GM19239 (cell line): ENCODE results near the gene RRAGD.

Source experiments
- DNase-seq: peaks from one replicate; pipeline ENCODE4 v3.0.0; 2011; ENCODE audit warnings: low spot score; ENCODE audit not compliant: insufficient read length
- FAIRE-seq: peaks from 2 replicates; lab custom pipeline; 2011; peaks lifted over from hg19 to GRCh38; lab: Jason Lieb, UNC

RRAGD gene

DNA sequence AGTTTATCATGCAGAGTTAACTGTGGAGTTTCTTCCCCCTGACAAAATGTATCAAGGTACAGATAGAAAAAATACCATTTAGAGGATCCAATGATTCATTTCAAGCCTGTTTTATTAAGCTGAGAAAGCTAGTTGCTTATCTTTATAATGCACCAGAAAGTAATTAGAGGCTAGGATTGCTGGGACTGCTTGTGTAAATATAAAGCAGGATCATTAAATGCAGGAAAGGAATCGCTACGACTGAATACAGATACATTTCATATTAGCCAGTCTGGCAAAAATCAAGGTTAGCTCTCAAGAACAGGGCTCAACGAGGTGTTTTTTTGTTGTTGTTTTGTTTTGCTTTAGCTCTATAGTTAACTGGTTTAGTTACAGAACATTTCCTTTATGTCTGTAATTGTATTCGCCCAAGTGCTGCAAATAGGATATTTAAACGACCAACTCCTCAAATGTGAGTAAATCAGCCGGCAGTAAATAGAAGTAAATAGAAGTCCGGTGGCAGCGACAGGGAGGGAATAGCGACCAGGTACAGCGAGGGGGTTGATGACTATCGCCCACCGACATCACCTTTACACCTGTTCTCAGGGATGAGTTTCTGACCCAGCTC, 60.3 kb downstream of the RRAGD start:
- DNase-seq, result no peak

GRCh38 chr6:89350281-89350966, 61.6 kb downstream of the RRAGD start:
- DNase-seq (no peak), FAIRE-seq (peak; percentile 95)

More for the DNA sequence above, 60.3 kb downstream of the RRAGD start:
- no peak for FAIRE-seq

DNA sequence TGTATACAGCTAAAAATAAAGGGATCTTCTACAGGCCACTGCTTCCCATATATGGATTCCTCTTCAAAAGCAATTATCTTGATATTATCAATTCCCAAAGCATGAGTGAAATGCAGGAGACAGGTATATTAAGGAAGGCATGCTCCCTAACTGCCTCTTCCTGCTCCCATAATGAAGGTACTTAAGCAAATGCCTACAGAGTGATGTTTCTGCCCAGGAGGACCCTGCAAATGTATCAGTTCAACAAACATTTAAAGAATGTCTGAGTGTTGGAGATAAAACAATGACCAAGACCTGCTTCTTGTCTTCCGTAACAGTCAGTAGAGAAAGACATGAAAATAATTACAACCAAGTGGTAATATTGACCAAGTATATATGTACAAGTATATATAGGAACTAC, 63.7 kb downstream of the RRAGD start:
- no peak for FAIRE-seq

DNA sequence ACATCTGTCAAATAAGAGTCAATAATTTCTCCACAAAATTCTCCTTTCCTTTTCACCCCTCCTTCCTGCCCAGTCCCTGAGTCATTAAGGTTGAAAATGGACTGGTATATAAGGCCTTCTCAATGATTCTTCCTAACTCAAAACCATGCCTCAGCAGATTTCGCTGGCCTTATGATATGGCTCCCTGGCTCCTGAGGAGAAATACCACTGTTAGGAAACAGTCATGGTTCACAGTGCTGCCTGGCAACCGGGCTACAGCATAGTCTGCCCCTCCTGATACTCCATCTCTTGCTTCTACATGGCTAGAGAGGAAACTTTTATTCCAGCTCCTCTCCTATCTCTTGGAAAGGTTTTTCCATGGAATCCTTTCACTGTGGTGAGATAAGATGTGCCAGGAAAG, 64.2 kb downstream of the RRAGD start:
- DNase-seq, result no peak
- FAIRE-seq, result peak; percentile 49

More for the DNA sequence above, 63.7 kb downstream of the RRAGD start:
- DNase-seq, result no peak

DNA sequence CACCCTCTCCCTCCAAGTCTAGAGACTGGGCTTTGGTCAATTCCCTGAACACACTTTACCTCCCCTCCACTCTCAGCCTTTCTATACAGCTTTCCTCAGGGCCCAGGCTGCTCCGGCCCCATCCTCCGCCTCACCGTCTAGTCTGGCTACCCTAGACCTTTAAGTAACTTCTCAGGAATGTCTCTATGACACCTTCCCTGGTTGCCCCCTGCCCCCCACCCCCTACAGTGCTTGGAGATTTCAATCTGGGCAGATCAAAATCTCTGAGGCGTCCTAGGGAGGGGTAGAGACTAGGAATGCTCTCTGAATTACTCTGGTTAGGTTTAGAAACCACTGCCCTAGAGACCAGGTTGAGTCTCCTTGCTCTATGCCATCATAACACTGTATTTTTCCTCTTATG, 65.6 kb downstream of the RRAGD start:
- no peak for DNase-seq
- peak; percentile 18 for FAIRE-seq

DNA sequence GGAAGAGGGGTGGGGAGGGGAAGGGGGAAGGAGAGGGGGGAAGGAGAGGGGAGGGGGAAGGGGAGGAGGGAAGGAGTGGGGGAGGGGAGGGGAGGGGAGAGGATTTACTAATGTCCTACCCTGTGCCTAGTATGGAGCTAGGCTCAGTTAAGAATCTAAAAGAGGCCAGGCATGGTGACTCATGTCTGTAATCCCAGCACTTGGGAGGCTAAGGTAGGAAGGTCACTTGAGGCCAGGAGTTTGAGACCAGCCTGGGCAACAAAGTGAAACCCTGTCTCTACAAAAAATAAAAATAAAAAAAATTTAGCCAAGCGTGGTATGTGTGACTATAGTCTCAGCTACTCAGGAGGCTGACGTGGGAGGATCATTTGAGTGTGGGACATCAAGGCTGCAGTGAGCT, 72.5 kb downstream of the RRAGD start:
- no peak for DNase-seq
- FAIRE-seq, result no peak

DNA sequence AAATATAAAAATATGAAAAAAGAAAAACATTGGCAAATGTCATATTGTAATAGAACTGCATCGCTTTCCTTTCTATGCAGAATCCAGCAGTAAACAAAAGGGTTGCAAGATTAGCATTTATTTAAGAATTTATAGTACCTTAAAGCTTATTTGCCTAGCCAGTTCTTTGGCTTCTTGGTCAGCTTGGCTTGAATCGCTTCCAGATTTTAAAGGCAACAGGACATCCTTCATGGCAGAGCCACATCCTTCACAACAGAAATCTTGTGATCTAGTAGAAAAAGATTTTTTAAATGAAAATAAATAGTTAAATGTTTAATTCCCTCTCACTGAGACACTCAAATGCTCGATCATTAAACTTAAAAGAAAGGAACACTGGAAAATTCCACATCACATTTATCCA, 76.9 kb downstream of the RRAGD start:
- no peak for DNase-seq
- no peak for FAIRE-seq

- DNase-seq (no peak), FAIRE-seq (no peak)
Observed at GRCh38 chr6:89330910-89331309, 81.2 kb downstream of the RRAGD start.

- DNase-seq (no peak), FAIRE-seq (no peak)
Observed at GRCh38 chr6:89328976-89329375, 83.1 kb downstream of the RRAGD start.

DNA sequence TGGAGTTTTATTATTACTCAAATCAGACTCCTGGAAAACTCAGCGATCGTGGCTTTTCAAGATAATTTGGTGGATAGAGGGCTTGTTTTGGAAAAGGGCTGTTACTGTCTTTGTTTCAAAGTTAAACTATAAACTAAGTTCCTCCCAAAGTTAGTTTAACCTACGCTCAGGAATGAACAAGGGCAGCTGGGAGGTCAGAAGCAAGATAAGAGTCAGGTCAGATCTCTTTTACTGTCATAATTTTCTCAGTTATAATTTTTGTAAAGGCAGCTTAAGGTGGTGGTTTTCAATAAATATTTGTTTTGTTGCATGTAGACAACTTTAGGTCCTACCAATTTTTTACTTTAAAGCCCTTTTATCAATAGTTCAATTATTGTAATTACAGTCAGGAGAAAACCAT, 87.8 kb downstream of the RRAGD start:
- FAIRE-seq (no peak), DNase-seq (no peak)

GRCh38 chr6:89323511-89323971, 88.5 kb downstream of the RRAGD start:
- DNase-seq (no peak), FAIRE-seq (no peak)

DNA sequence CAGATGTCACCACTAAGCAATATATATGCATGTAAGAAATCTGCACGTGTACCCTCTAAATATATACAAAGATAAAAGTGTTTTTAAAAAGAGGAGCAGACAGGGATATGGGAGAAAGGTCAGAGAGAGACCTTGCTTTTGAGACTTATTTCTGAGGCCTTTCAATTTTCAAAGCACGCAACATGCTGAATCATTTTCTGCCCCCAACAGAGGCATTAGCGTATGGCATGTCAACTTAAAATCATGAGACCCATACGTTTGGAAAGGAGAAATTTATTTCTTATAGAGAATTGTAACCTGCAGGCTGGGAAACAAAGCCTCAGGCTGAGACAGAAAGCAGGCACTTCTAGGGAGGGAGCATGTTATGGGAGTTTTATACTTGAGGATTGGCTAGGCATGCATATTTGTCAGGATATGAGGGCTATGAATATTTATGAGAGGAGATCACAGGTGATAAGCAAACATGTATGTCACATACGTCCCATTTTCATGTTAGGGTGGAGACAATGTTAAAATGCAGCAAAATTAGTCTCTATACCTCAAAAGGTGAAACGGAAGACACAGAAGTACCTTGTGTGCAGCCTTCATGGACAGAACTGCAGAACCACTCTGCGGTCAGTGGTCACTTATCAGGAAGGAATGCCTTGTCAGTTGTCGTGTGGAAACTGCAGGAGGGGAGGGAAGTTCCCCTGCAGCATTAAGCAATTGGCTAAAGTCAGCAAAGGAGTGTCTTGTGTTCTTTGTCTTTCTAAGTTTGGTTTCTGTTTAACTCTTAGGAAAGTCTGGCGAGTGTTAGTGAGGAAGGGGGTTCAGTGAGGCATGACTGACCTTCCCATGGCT, 90.7 kb downstream of the RRAGD start:
- FAIRE-seq (peak; percentile 93), DNase-seq (no peak)

DNA sequence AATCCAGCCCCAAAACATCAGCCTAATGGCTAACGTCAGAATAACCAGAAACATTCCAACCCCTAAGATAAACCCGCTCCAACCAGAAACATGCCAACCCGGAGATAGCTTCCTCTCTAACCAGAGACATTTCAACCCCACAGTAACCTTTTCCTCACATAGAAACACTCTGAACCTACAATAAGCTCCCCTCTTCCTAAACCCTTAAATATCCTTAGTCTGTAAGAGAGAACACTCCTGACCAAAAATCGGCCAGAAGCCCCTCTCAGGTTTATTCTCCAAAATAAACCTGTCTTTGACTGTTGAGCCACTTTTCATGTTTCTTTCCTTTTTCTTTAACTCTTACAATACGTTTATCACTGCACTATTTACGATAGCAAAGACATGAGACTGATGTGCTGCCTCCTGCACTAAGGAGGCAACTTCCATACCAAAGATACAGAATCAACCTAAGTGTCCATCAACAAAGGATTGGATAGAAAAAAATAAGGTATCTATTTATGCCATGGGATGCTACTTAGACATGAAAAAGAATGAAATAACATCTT, 92.0 kb downstream of the RRAGD start:
- no peak for FAIRE-seq
- no peak for DNase-seq

DNA sequence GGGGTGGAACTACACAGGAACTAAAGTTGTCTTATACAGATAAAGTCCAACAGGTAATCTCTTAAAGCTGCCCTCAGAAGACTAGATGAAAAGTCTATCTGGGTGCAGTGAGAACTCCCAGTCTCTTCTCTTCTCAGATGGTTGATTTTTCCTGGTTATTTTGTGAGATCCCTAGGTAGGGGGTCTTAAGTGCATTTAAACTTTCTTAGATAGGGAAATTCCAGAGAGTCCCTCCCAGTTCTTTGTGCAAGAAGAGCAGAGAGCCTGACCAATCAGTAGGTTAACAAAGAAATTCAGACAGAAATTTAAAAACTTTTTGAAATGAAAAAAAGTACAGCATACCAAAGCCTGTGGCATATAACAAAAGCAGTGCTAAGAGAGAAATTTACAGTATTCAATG, 95.0 kb downstream of the RRAGD start:
- FAIRE-seq (no peak), DNase-seq (no peak)

- no peak for DNase-seq
- no peak for FAIRE-seq
Observed at GRCh38 chr6:89315249-89315885, 96.7 kb downstream of the RRAGD start, which contains the start of gene GABRR2. Gene GABRR2, minus strand, starts transcription at chr6:89315299. Its CDS starts 134 bp downstream, at chr6:89315165.

GRCh38 chr6:89314692-89315091, 97.4 kb downstream of the RRAGD start:
- DNase-seq (no peak), FAIRE-seq (no peak)
